Measurements from ENCODE around the gene MANEAL.

MANEAL gene

DNA sequence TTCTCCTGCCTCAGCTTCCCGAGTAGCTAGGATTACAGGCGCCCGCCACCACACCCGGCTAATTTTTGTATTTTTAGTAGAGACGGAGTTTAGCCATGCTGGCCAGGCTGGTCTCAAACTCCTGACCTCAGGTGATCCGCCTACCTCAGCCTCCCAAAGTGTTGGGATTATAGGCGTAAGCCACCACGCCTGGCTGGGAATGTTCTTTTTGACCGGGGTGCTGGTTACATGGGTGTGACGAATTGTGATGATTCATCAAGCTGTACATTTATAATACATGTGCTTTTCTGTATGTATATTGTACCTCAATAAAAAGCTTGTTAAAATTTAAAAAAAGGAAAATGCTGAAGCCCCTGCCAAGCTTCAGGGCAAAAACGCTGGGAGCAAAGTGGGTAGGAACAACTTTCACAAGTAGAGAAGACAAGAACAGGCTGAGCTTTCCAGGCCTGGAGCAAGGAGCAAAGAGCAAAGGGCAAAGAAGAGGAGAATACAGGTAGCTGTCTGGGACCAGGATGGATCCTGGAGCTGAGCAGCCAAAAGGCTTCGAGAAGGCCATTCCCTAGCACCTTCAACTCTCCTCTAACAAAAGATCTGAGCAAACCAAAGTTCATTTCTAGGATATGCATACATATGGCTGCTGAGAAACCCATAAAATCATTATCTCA is 34.9 kb downstream of the MANEAL start:
- DNase-seq = no peak

DNA sequence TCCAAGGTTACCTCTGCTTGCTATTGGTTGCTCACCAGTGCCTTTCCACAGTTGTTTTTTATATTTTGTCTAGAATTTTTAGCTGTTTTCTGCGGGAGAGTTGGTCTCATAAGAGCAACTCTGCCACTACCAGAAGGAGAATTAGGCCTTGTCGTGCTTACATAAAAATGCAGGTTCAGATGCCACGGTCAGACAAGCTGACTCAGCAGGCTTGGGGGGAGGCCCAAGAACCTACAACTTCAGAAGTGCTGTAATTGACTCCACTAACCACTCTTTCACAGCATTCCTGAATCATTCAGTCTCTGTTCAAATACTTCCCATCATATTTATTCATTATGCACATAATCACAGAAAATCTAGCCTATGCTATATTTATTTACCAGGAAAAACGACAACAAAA is 37.5 kb downstream of the MANEAL start:
- no peak for DNase-seq

DNA sequence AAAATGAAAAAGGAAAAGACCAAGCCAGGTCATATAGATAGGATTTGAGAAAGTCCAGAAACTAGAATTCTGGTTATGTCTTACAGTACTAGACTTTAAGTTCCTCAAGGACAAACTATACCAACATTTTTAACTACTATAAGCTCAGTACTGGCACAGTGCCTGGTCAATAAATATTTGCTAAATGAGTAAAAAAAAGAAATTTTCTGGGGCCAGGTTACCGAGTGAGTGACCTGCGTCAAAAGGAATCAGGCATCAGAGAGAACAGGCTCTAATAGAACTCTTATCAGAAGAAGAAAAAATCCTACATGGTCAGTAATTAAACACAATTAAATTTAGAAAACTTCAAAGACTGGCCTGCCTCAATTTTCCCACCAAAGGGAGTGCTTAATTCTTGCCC is 38.2 kb downstream of the MANEAL start:
- DNase-seq = no peak

DNA sequence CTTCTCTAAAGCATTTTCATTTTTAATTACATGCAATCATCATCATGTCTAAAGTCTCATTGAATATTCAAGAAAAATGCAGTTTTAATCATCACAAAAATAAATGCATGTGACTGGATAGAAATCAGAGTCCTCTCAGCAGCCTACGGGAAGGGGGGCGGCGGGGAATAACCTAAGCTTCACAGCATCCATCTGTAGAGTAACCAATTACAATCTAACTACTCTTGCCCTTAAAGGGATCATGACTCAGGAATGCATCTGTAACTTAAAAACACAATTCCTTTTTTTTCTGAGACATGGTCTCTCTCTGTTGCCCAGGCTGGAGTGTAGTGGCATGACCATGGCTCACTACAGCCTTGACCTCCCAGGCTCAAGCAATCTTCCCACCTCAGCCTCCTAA is 43.1 kb downstream of the MANEAL start:
- no peak for DNase-seq

DNA sequence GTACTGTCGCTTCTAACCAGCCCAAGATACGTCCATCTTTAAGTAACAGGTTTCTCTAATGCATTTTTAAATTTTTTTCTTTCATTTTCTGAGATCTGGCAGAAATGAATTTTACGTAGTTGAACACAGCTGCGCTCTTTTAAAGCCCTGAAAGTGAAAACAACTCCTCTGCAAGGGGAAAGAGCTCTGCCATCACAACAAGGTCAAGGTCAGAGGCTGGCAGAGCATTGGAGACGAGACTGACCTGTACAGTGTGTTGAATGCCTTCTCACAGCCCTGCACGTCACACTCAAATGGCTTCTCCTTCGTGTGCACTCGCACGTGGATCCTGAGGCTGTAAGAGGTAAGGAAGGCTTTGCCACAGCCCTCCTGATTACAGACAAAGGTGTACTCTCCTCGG is 46.0 kb downstream of the MANEAL start:
- no peak for DNase-seq

DNA sequence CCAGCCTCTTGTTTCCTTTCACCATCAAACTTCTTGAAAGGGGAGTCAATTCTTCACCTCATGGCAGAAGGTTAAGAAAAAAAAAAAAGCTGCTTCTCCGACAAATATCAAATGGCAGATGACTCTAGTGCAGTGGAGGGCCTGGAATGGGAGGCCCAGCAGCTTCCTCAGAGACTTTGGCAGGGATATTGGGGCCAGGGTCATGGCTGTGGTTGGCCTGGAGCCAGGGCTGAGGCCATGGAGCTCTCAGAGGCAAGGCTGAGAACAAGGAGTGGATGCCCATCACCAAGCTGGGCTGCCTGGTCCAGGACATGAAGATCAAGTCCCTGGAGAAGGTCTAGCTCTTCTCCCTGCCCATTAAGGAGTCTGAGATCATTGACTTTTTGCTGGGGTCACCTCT is 47.1 kb downstream of the MANEAL start:
- no peak for DNase-seq

DNA sequence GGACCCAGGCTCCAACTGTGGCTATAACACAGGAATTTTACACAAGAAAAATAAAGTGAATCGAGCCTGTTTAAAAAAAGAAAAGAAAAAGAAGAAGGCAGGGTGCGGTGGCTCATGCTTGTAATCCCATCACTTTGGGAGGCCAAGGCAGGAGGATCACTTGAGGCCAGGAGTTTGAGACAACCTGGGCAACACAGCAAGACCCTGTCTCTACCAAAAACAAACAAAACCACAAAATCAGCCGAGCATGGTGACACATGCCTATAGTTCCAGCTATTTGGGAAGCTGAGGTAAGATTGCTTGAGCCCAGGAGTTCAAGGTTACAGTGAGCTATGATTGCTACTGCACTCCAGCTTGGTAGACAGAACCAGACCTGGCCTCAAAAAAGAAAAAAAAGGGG is 48.0 kb downstream of the MANEAL start:
- DNase-seq = no peak

DNA sequence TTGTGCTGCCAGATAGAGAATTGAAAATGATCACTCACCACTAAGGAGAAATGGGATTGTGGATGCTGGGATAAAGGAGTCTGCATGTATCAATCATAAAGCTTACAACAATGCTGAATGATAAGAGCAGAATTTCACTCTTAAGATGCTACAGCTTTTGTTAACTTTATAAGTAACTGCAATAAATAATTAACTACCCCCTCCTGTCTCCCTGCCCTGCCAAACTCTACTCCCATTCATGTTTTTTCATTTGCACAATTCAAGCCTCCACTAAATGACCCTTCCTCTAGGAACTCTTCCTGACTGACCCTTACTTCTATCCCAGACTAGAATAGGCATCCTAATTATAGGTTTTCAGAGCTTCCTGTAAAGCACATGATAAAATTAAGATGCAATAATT is 50.9 kb downstream of the MANEAL start:
- DNase-seq = no peak

DNA sequence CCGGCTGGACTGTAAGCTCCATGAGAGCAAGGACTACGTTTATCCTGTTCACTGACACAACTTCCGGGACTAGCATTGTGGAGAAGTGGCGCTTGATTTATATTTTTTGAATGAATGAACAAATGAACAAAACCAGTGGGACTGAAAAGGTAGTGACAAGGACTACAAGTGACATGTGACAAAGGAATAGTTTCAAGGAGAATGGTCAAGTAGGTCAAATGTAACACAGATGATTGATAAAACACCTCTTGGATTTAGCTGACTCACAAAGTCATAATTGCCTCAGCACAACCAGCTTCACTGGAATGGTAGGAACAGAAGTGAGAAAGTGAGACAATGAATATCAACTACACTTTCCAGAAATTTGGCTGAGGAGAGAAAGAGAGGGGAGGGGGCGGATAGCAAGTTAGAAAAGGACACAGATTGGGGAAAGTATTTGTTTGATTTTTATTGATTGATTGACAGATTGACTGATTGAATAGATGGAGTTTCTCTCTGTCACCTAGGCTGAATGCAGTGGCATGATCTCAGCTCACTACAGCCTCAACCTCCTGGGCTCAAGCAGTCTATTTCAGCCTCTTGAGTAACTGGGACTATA is 51.5 kb downstream of the MANEAL start:
- no peak for DNase-seq

DNA sequence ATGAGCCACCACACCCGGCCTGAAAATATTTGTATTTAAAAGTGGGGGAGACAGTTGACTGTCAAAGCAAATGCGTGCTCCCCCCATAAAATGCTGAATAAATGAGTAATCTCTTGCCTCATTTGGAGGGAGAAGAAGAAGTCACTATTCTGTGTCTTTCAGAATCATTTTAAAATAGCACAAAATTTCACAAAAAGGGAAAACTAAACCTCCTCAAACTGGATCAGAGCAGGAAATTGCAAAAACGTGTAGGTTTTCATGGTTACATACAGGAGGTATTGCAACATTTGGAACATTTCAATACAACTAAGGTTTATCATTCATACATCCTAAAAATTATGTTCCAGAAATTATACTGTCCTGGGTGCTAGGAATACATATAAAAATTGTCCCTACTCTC is 52.1 kb downstream of the MANEAL start:
- no peak for DNase-seq

DNA sequence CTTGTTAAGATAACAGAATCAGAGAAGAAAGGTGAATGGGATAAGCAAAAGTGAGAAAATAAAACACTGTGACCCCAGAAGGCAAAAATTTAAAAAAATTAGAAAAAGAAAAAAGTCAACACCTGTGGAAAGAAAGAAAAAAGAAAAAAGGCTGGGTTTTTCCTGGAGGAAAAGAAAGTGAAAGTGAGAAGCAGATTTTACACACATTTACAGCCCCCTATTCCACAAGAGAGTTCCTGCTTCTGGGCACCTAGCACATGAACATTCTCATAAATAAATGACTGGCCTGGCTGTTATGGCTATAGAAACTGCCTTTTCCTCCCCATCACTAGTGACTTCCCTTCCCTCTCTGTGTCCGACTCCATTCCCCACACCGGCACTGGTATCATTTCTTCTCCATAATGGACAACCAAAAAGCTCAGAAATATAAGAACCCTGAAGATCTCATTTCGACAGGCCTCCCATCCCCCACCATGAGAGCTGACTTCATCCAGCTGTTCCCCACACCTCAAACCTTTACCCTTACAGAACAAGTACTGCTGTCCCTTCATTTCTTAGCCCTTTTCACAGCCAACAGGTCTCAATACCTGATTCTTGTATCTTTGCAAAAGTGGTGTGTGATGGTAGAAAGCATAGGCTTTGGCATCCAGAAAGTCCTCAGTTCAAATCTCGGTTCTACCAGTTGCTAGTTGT is 53.1 kb downstream of the MANEAL start:
- DNase-seq = no peak

DNA sequence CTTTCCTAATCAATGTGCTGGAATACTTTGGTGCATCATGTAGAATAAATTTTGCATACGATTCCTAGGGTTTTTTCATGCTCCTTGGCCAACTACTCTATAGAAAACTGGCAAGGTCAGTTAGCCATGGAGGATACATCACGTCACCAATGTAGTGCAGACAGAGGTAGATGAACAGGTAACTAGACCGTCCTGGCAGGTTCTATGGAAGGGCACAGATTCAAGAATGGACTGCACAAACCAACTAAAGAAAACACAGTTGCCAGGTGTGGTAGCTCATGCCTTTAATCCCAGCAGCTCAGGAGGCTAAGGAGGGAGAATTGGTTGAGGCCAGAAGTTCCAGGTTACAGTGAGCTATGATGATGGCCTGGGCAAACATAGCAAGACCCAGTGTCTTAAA is 55.8 kb downstream of the MANEAL start:
- DNase-seq = no peak

DNA sequence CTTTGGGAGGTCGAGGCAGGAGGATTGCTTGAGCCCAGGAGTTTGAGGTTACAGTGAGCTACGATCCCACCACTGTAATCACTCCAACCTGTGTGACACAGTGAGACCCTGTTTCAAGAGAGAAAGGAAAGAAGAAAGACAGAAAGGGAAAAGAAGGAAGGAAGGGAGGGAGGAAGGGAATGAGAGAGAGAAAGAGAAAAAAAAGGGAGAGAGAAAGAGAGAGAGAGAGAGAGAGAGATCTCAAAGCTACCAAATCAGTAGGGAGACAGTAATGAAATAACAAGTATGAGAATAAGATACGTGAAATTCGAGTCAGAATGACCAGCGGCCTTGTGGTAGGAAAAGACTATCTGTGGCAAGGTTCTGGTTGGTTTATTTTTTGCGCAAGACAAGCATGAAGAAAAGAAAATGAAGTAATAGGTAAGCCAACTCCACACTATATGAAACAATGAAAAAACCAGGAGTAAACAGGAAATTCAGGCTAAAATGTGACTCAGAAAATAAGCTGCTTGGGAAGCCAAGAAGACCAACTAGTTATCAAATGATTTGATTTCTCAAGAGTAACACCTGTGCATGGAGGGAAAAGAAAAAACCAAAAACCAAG is 56.8 kb downstream of the MANEAL start:
- DNase-seq = no peak
